GM18867 (cell line): ENCODE measurements around the gene ZBTB7B.
"Not testable (repeated sequence)": the region's sequence is repeated elsewhere in the genome, so short reads cannot be mapped to it uniquely, and the experiment has no call there.

Experiments
- ATAC-seq: cut with Tn5 transposase; IDR thresholded peaks from one replicate; pipeline ENCODE4 v1.9.1; 2021; ENCODE audit warnings: mild to moderate bottlenecking, moderate library complexity; ENCODE audit not compliant: unreplicated experiment

Gene ZBTB7B

GRCh38 chr1:154986736-154987135 lies 15.9 kb upstream of the ZBTB7B start:
- ATAC-seq: not testable (repeated sequence)

GRCh38 chr1:154987326-154987725 lies 15.3 kb upstream of the ZBTB7B start:
- no peak for ATAC-seq

- ATAC-seq: no peak
Measured at GRCh38 chr1:154988058-154988954, 14.3 kb upstream of the ZBTB7B start.

GRCh38 chr1:154989195-154989860 lies 13.3 kb upstream of the ZBTB7B start:
- ATAC-seq: no peak

GRCh38 chr1:154990276-154990675 lies 12.3 kb upstream of the ZBTB7B start:
- ATAC-seq: no peak

GRCh38 chr1:154992721-154993571 lies 9.7 kb upstream of the ZBTB7B start:
- ATAC-seq: no peak

- no peak for ATAC-seq
Measured at GRCh38 chr1:154993572-154994268, 8.9 kb upstream of the ZBTB7B start, which contains the start of gene LENEP. TSS of gene LENEP (plus strand) at chr1:154993586. CDS start at chr1:154993608, 22 bp downstream.

GRCh38 chr1:154994269-154994587 lies 8.4 kb upstream of the ZBTB7B start:
- no peak for ATAC-seq

- ATAC-seq: no peak
Measured at GRCh38 chr1:154994591-154994990, 8.0 kb upstream of the ZBTB7B start.

GRCh38 chr1:154995301-154995983 lies 7.2 kb upstream of the ZBTB7B start:
- ATAC-seq: not testable (repeated sequence)

GRCh38 chr1:154996966-154997701 lies 5.5 kb upstream of the ZBTB7B start:
- no peak for ATAC-seq

- no peak for ATAC-seq
Measured at GRCh38 chr1:154998201-154998780, 4.3 kb upstream of the ZBTB7B start.

GRCh38 chr1:154998818-154999570 lies 3.6 kb upstream of the ZBTB7B start:
- no peak for ATAC-seq

- ATAC-seq: no peak
Measured at GRCh38 chr1:154999571-155000410, 2.8 kb upstream of the ZBTB7B start.

- ATAC-seq: no peak
Measured at GRCh38 chr1:155000411-155000725, 2.2 kb upstream of the ZBTB7B start.

- ATAC-seq: peak; percentile 41
Measured at GRCh38 chr1:155000726-155001424, 1.7 kb upstream of the ZBTB7B start.

GRCh38 chr1:155001425-155001674 lies 1.3 kb upstream of the ZBTB7B start:
- ATAC-seq: no peak
